ENCODE measurements around the gene TUBE1.

Gene TUBE1, protein sequence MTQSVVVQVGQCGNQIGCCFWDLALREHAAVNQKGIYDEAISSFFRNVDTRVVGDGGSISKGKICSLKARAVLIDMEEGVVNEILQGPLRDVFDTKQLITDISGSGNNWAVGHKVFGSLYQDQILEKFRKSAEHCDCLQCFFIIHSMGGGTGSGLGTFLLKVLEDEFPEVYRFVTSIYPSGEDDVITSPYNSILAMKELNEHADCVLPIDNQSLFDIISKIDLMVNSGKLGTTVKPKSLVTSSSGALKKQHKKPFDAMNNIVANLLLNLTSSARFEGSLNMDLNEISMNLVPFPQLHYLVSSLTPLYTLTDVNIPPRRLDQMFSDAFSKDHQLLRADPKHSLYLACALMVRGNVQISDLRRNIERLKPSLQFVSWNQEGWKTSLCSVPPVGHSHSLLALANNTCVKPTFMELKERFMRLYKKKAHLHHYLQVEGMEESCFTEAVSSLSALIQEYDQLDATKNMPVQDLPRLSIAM

GRCh38 chr6:112087136-112087911 is at the start of gene TUBE1, which contains the start of gene FAM229B:
Gene TUBE1, minus strand, starts transcription at chr6:112087482. Its CDS starts 48 bp downstream, at chr6:112087434.
Gene FAM229B, plus strand, starts transcription at chr6:112087591. Its CDS starts 11,693 bp downstream, at chr6:112099284.
- H3K36me3 ChIP-seq (ENCODE audit: insufficient read depth, low read length), result peaks cover 14% of the 10 kb centered on the region
- H3K4me3 ChIP-seq (ENCODE audit: low read depth in 1 of 2, low read length in 2 of 2), result peak within 1 kb of the TSS; percentile 38 to 93
- H3K9me3 ChIP-seq (ENCODE audit: low read length), result no peaks in the 10 kb centered on the region
- peaks cover 10% of the 10 kb centered on the region for H3K4me1 ChIP-seq (ENCODE audit: insufficient read depth, low read length)
- peak within 1 kb of the TSS; percentile 64 for H3K27ac ChIP-seq (ENCODE audit: low read depth, low read length)
- no peaks in the 10 kb centered on the region for H3K27me3 ChIP-seq (ENCODE audit: control insufficient read depth in 1 of 2, insufficient read depth in 2 of 2, low read length in 2 of 2)
- peak within 1 kb of the TSS; percentile 71 for H3K9ac ChIP-seq (ENCODE audit: low read length)

GRCh38 chr6:112130878-112131277 is 43.6 kb upstream of the TUBE1 start:
- no peak overlapping the region for H3K27ac ChIP-seq (ENCODE audit: low read depth, low read length)
- no peaks in the 10 kb centered on the region for H3K9me3 ChIP-seq (ENCODE audit: low read length)
- H3K9ac ChIP-seq (ENCODE audit: low read length), result no peak overlapping the region
- no peaks in the 10 kb centered on the region for H3K27me3 ChIP-seq (ENCODE audit: control insufficient read depth in 1 of 2, insufficient read depth in 2 of 2, low read length in 2 of 2)
- H3K4me3 ChIP-seq (ENCODE audit: low read depth in 1 of 2, low read length in 2 of 2), result no peak overlapping the region
- H3K36me3 ChIP-seq (ENCODE audit: insufficient read depth, low read length), result peaks cover 91% of the 10 kb centered on the region
- H3K4me1 ChIP-seq (ENCODE audit: insufficient read depth, low read length), result no peaks in the 10 kb centered on the region

DNA sequence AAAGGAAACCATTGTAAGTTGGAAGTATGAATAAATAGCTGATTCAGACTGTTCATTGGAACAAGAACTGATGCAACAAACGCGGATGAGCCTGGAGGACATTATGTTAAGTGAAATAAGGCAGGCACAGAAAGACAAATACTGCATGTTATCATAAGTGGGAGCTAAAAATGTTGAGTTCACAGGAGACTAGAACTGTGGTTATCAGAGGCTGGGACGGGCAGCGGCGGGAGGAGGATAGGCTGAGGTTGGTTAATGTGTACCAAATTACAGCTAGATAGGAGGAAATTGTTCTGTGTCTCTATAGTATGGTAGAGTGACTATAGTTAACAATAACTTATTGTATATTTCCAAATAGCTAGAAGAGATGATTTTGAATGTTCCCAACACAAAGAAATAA is 40.9 kb upstream of the TUBE1 start:
- Histone ChIP-seq H3K4me3 (ENCODE audit: low read depth in 1 of 2, low read length in 2 of 2) (no peak overlapping the region), H3K9ac (ENCODE audit: low read length) (no peak overlapping the region), H3K9me3 (ENCODE audit: low read length) (no peaks in the 10 kb centered on the region), H3K36me3 (ENCODE audit: insufficient read depth, low read length) (peaks cover 91% of the 10 kb centered on the region), H3K27me3 (ENCODE audit: control insufficient read depth in 1 of 2, insufficient read depth in 2 of 2, low read length in 2 of 2) (no peaks in the 10 kb centered on the region), H3K27ac (ENCODE audit: low read depth, low read length) (no peak overlapping the region), H3K4me1 (ENCODE audit: insufficient read depth, low read length) (peaks cover 3% of the 10 kb centered on the region)

GRCh38 chr6:112123982-112124381 is 36.7 kb upstream of the TUBE1 start:
- Histone ChIP-seq H3K4me3 (ENCODE audit: low read depth in 1 of 2, low read length in 2 of 2) (no peak overlapping the region), H3K4me1 (ENCODE audit: insufficient read depth, low read length) (peaks cover 6% of the 10 kb centered on the region), H3K36me3 (ENCODE audit: insufficient read depth, low read length) (peaks cover 98% of the 10 kb centered on the region), H3K9ac (ENCODE audit: low read length) (no peak overlapping the region), H3K27me3 (ENCODE audit: control insufficient read depth in 1 of 2, insufficient read depth in 2 of 2, low read length in 2 of 2) (no peaks in the 10 kb centered on the region), H3K27ac (ENCODE audit: low read depth, low read length) (no peak overlapping the region), H3K9me3 (ENCODE audit: low read length) (no peaks in the 10 kb centered on the region)

DNA sequence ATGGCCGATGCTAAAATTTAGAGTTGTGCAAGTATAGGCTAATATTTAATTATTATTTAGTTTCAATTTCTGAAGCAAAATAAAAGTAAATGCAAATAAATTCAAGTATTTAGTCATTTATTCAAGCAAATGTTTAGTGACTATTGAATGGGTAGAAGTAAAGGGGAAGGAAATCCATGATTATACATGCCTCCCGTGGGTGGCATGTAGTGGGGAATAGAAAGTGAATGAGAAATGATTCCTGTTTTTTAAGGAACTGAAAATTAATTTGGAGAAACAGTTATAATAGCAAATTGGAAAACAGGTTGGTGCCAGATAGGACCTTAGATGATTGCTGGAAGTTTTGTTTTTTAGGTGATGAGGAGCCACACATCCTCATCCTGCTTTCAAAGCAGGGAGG is 35.5 kb upstream of the TUBE1 start:
- Histone ChIP-seq H3K9me3 (ENCODE audit: low read length) (no peaks in the 10 kb centered on the region), H3K27ac (ENCODE audit: low read depth, low read length) (no peak overlapping the region), H3K36me3 (ENCODE audit: insufficient read depth, low read length) (peaks cover 97% of the 10 kb centered on the region), H3K9ac (ENCODE audit: low read length) (no peak overlapping the region), H3K4me1 (ENCODE audit: insufficient read depth, low read length) (peaks cover 6% of the 10 kb centered on the region), H3K4me3 (ENCODE audit: low read depth in 1 of 2, low read length in 2 of 2) (no peak overlapping the region), H3K27me3 (ENCODE audit: control insufficient read depth in 1 of 2, insufficient read depth in 2 of 2, low read length in 2 of 2) (no peaks in the 10 kb centered on the region)

DNA sequence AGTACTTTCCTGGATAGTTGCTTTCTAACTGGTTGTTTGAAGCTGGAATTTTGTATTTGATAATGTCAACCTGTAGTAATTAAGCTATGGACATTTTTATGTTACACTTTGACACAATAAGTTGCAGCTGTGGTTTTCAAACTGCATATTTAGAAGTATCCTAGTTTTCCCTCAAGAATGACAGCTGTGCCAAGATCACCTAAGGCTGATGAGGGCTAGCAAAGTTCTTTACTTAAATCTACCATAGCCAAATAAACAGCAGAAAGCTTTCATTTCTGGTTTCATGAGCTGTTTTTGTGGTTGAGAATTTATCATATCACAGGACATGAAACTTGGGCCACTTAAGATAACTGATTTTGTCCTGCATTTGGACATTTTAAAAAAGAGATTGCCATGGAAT is 30.8 kb upstream of the TUBE1 start:
- no peak overlapping the region for H3K9ac ChIP-seq (ENCODE audit: low read length)
- no peak overlapping the region for H3K27ac ChIP-seq (ENCODE audit: low read depth, low read length)
- peaks cover 7% of the 10 kb centered on the region for H3K4me1 ChIP-seq (ENCODE audit: insufficient read depth, low read length)
- no peaks in the 10 kb centered on the region for H3K27me3 ChIP-seq (ENCODE audit: control insufficient read depth in 1 of 2, insufficient read depth in 2 of 2, low read length in 2 of 2)
- H3K4me3 ChIP-seq (ENCODE audit: low read depth in 1 of 2, low read length in 2 of 2), result no peak overlapping the region
- no peaks in the 10 kb centered on the region for H3K9me3 ChIP-seq (ENCODE audit: low read length)
- H3K36me3 ChIP-seq (ENCODE audit: insufficient read depth, low read length), result peaks cover 94% of the 10 kb centered on the region

GRCh38 chr6:112117554-112117953 is 30.3 kb upstream of the TUBE1 start:
- no peaks in the 10 kb centered on the region for H3K27me3 ChIP-seq (ENCODE audit: control insufficient read depth in 1 of 2, insufficient read depth in 2 of 2, low read length in 2 of 2)
- H3K4me3 ChIP-seq (ENCODE audit: low read depth in 1 of 2, low read length in 2 of 2), result no peak overlapping the region
- H3K36me3 ChIP-seq (ENCODE audit: insufficient read depth, low read length), result peaks cover 92% of the 10 kb centered on the region
- H3K9me3 ChIP-seq (ENCODE audit: low read length), result no peaks in the 10 kb centered on the region
- H3K27ac ChIP-seq (ENCODE audit: low read depth, low read length), result no peak overlapping the region
- no peak overlapping the region for H3K9ac ChIP-seq (ENCODE audit: low read length)
- peaks cover 7% of the 10 kb centered on the region for H3K4me1 ChIP-seq (ENCODE audit: insufficient read depth, low read length)

DNA sequence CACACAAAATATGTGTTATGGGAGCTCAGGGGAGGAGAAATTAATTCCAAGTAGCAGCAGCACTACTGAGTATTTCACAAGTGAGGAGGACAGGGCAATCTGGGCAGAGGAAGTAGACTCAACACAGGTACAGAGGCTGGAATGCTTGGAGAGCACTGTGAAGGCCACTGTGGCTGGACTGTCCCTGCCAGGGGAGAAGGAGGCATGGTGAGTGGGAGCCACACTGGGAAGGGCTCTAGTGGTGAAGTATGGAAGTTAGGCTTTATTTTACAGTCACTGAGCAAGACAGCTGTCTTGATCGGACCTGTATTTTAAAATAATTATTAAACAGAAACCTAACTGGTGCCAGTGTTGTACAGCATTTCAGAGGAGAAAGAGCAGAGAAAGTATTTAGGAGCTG is 28.9 kb upstream of the TUBE1 start:
- no peak overlapping the region for H3K27ac ChIP-seq (ENCODE audit: low read depth, low read length)
- no peaks in the 10 kb centered on the region for H3K9me3 ChIP-seq (ENCODE audit: low read length)
- H3K4me1 ChIP-seq (ENCODE audit: insufficient read depth, low read length), result peaks cover 7% of the 10 kb centered on the region
- peaks cover 93% of the 10 kb centered on the region for H3K36me3 ChIP-seq (ENCODE audit: insufficient read depth, low read length)
- no peaks in the 10 kb centered on the region for H3K27me3 ChIP-seq (ENCODE audit: control insufficient read depth in 1 of 2, insufficient read depth in 2 of 2, low read length in 2 of 2)
- H3K9ac ChIP-seq (ENCODE audit: low read length), result no peak overlapping the region
- no peak overlapping the region for H3K4me3 ChIP-seq (ENCODE audit: low read depth in 1 of 2, low read length in 2 of 2)

DNA sequence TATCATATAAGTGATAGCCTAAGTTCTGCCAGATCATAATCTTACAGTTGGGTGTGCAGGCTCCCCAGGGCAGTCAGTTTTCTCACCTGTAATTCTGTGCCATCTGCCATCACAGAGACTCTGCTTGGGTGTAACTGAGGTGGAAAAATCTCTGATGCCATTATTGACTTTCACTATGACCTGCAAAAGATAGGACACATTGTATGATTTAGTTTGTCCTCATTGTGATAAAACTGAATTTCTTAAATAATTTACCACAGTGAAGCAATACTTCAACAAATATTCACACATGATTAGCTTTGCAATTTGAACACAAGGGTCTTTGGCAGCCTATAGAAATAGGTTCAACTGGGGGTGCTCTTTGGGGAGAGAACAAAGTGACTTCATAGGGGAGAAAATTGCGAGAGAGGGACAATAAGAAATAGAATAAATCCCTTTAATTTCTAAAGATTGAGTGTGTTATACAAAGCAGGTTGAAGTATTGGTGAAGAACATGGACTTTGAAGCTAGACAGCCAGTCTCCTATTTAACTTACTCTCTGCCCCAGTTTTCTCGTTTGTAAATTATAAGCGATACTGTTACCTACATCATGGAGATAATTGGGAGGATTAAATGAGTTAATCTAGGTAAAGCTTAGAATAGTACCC is 27.4 kb upstream of the TUBE1 start:
- Histone ChIP-seq H3K27me3 (ENCODE audit: control insufficient read depth in 1 of 2, insufficient read depth in 2 of 2, low read length in 2 of 2) (no peaks in the 10 kb centered on the region), H3K9me3 (ENCODE audit: low read length) (no peaks in the 10 kb centered on the region), H3K9ac (ENCODE audit: low read length) (no peak overlapping the region), H3K4me3 (ENCODE audit: low read depth in 1 of 2, low read length in 2 of 2) (no peak overlapping the region), H3K36me3 (ENCODE audit: insufficient read depth, low read length) (peaks cover 89% of the 10 kb centered on the region), H3K4me1 (ENCODE audit: insufficient read depth, low read length) (peaks cover 7% of the 10 kb centered on the region), H3K27ac (ENCODE audit: low read depth, low read length) (no peak overlapping the region)

DNA sequence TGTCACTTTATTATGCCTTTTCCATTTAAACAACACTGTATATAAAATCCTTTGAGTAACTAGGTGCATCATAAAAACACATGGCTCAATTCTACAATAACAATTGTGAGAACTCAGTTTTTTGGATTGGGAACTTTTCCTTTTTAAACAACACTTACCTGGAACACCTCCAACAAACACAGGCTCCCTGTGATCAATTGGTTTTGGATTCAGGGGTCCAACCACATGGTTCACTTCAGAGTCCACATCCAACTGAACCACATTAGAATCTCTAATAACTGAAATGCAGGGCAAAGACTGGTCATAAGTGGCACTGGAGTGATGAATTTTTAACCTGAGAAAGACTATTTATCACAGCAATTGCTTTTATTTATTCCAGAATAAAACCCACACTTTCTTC is 26.6 kb upstream of the TUBE1 start:
- Histone ChIP-seq H3K9ac (ENCODE audit: low read length) (no peak overlapping the region), H3K4me3 (ENCODE audit: low read depth in 1 of 2, low read length in 2 of 2) (no peak overlapping the region), H3K36me3 (ENCODE audit: insufficient read depth, low read length) (peaks cover 89% of the 10 kb centered on the region), H3K27ac (ENCODE audit: low read depth, low read length) (no peak overlapping the region), H3K27me3 (ENCODE audit: control insufficient read depth in 1 of 2, insufficient read depth in 2 of 2, low read length in 2 of 2) (no peaks in the 10 kb centered on the region), H3K4me1 (ENCODE audit: insufficient read depth, low read length) (peaks cover 7% of the 10 kb centered on the region), H3K9me3 (ENCODE audit: low read length) (no peaks in the 10 kb centered on the region)

- H3K4me3 ChIP-seq (ENCODE audit: low read depth in 1 of 2, low read length in 2 of 2), result no peak overlapping the region
- peaks cover 88% of the 10 kb centered on the region for H3K36me3 ChIP-seq (ENCODE audit: insufficient read depth, low read length)
- H3K4me1 ChIP-seq (ENCODE audit: insufficient read depth, low read length), result peaks cover 7% of the 10 kb centered on the region
- H3K27ac ChIP-seq (ENCODE audit: low read depth, low read length), result no peak overlapping the region
- no peaks in the 10 kb centered on the region for H3K9me3 ChIP-seq (ENCODE audit: low read length)
- H3K9ac ChIP-seq (ENCODE audit: low read length), result no peak overlapping the region
- H3K27me3 ChIP-seq (ENCODE audit: control insufficient read depth in 1 of 2, insufficient read depth in 2 of 2, low read length in 2 of 2), result no peaks in the 10 kb centered on the region
Observed at GRCh38 chr6:112113431-112113830, 26.1 kb upstream of the TUBE1 start.

Data from muscle layer of colon (tissue), 2 donors.